ENCODE measurements around the gene PEPD. TPM values are rescaled to one million over a fixed set of nuclear protein-coding genes. Genes with fewer than 3 reads are reported as not detected.

PEPD gene
- total RNA-seq, 4 donors from 2014 or later: 92.6 to 323 (median 218) TPM

DNA sequence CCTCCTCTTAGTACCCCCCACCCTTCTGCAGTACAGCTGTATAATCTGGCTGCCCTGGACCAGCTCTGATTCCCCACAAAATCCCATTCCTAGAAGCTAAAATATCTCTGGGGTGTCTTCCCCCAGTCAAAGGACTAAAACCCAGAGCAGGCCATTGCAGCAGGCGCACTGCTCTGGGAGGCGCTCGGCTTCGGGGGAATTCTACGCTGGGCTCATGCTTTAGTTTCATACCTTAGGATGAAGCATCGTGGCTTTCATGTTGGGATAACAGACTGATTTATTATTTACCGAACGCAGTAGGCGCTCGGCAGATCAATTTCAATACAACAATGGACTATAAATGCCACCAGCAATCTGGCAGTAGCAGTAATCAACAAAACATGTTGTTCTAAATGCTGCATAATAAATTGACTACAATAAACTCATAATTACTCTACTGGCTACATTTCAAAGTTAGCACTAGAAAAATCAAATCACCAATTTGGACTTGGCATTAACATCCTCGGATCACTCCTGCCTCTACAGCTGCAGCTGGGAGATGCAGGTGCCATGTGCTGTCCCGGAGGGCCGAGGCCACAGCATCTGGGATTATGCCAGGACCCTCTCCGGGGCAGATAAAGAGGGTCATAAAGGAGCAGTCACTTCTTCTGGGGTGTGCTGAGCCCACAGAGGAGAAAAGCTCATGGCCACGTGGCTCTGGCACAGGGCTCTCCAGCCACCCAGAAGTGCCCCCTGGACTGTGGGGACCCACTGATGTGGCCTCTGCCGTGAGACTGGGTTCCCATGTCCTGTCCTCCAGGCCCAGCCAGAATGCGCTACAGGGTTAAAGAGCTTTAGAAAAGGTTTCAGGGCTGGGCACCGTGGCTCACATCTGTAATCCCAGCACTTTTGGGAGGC, 112.8 kb downstream of the PEPD start:
- no peaks in the 10 kb centered on the region for H3K27me3 ChIP-seq
- no peak overlapping the region for H3K27ac ChIP-seq
- DNase-seq: no peak
- 79 to 97% methylated on average over 5 to 18 of the region's 18 CpGs for WGBS, 2 donors (ENCODE audit: low coverage in 1 of 2)
- H3K4me3 ChIP-seq: no peak overlapping the region
- intact Hi-C loops (cut with DNase I; ENCODE audit: low total_unique reads): no loop called here
- H3K4me1 ChIP-seq: peaks cover 0 to 8% (median 2%) of the 10 kb centered on the region in 4 donors
- TF ChIP-seq, protein P1, sequence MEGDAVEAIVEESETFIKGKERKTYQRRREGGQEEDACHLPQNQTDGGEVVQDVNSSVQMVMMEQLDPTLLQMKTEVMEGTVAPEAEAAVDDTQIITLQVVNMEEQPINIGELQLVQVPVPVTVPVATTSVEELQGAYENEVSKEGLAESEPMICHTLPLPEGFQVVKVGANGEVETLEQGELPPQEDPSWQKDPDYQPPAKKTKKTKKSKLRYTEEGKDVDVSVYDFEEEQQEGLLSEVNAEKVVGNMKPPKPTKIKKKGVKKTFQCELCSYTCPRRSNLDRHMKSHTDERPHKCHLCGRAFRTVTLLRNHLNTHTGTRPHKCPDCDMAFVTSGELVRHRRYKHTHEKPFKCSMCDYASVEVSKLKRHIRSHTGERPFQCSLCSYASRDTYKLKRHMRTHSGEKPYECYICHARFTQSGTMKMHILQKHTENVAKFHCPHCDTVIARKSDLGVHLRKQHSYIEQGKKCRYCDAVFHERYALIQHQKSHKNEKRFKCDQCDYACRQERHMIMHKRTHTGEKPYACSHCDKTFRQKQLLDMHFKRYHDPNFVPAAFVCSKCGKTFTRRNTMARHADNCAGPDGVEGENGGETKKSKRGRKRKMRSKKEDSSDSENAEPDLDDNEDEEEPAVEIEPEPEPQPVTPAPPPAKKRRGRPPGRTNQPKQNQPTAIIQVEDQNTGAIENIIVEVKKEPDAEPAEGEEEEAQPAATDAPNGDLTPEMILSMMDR (IDR thresholded peaks at IDR 0.05): no peak
- TF ChIP-seq POLR2A (IDR thresholded peaks at IDR 0.05) (no peak), EP300 (IDR thresholded peaks at IDR 0.05; ENCODE audit: low read depth) (no peak), POLR2AphosphoS5 (IDR thresholded peaks at IDR 0.05) (no peak)
- no peaks in the 10 kb centered on the region for H3K9me3 ChIP-seq
- H3K36me3 ChIP-seq: no peaks in the 10 kb centered on the region
- in situ Hi-C loops (cut with MboI; ENCODE audit: low pct_ligation_motif_present in 1 of 4, low pct_unique_long_range_greater_than_20kb in 1 of 4, low sequenced_read_pairs in 3 of 4): loop anchor here (5.0 kb wide), 1 partner anchor 171 kb away; no protein-coding TSS in a partner anchor

DNA sequence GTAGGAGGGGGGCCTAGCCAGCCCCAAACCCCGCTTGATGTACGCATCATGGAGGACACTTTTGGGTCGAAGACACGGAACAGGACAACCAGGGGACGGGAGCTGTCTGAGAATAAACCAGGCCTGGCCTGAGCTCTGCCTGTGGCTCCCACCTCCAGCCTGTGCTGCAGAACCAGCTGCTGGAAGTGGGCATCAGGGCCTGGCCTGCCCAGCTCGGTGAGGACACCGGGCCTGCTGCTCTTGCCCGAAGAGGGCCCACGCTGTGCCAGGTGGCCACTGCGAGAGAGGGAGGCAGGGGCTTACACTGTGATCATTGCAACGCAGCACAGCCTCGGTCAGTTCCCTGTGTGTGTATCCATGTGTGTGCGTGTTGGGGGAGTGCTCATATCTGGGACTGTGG, 113.5 kb downstream of the PEPD start:
- Histone ChIP-seq H3K27ac (no peak overlapping the region), H3K27me3 (no peaks in the 10 kb centered on the region), H3K4me1 (peaks cover 0 to 14% (median 4%) of the 10 kb centered on the region in 4 donors), H3K36me3 (no peaks in the 10 kb centered on the region), H3K9me3 (no peaks in the 10 kb centered on the region), H3K4me3 (no peak overlapping the region)
- 91% methylated on average over 13 of the region's 13 CpGs; no CpG with 5 or more reads in 1 of the 2 donors for WGBS, 2 donors (ENCODE audit: low coverage in 1 of 2)
- TF ChIP-seq, protein P1 (IDR thresholded peaks at IDR 0.05): no peak
- TF ChIP-seq EP300 (IDR thresholded peaks at IDR 0.05; ENCODE audit: low read depth) (no peak), POLR2A (IDR thresholded peaks at IDR 0.05) (no peak), POLR2AphosphoS5 (IDR thresholded peaks at IDR 0.05) (no peak)
- in situ Hi-C loops (cut with MboI; ENCODE audit: low pct_ligation_motif_present in 1 of 4, low pct_unique_long_range_greater_than_20kb in 1 of 4, low sequenced_read_pairs in 3 of 4) (loop anchor here (5.0 kb wide), 1 partner anchor 171 kb away; no protein-coding TSS in a partner anchor), intact Hi-C loops (cut with DNase I; ENCODE audit: low total_unique reads) (no loop called here)
- DNase-seq: no peak

DNA sequence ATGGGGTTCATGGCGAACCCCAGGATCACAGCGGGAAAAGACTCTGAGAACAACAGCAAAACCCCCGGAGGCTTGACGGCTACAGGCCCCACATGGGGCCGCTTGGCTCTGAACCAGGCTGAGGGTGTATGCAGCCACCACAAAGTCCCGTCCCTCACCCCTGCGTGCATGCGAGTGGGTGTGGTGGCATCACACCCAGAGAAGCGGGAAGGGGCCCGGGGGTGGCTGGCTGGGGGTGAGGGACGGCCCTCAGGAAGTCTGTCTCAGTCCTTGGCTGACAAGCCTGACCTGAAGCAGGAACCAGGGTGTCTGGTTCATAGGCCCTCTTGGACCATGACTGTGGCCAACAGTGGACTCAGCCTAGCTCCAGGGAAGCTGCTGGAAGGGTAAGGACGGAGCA, 113.9 kb downstream of the PEPD start:
- TF ChIP-seq, protein P1 (IDR thresholded peaks at IDR 0.05): no peak
- TF ChIP-seq EP300 (IDR thresholded peaks at IDR 0.05; ENCODE audit: low read depth) (no peak), POLR2AphosphoS5 (IDR thresholded peaks at IDR 0.05) (no peak), POLR2A (IDR thresholded peaks at IDR 0.05) (no peak)
- no peaks in the 10 kb centered on the region for H3K9me3 ChIP-seq
- in situ Hi-C loops (cut with MboI; ENCODE audit: low pct_ligation_motif_present in 1 of 4, low pct_unique_long_range_greater_than_20kb in 1 of 4, low sequenced_read_pairs in 3 of 4) (loop anchor here (5.0 kb wide), 1 partner anchor 170 kb away; no protein-coding TSS in a partner anchor), intact Hi-C loops (cut with DNase I; ENCODE audit: low total_unique reads) (loop anchor here (2.0 kb wide), 1 partner anchor 169 kb away; no protein-coding TSS in a partner anchor)
- DNase-seq: no peak
- H3K4me1 ChIP-seq: peaks cover 0 to 15% (median 4%) of the 10 kb centered on the region in 4 donors
- no peaks in the 10 kb centered on the region for H3K27me3 ChIP-seq
- H3K27ac ChIP-seq: no peak overlapping the region
- H3K4me3 ChIP-seq: no peak overlapping the region
- H3K36me3 ChIP-seq: no peaks in the 10 kb centered on the region
- 81% methylated on average over 12 of the region's 12 CpGs; no CpG with 5 or more reads in 1 of the 2 donors for WGBS, 2 donors (ENCODE audit: low coverage in 1 of 2)

DNA sequence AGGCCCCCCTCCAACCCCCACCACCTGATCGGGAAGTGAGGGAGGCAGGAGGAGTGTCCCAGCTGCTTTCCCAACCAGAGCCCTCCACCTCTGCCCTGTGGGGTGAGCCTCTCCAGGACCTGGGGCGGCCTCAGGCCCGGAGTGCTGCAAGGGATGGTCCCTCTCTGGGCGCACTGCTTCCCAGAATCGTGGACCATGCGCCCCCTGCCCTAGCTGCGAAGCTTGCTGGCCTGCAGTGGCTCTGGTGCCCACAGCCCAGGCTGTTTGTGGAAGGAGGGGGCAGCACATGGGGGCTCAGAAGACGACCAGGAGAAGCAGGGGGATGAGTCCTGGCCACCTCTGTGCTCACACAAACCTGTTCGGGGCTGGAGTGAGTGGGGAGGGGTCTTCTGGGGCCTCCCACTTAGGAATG, 114.4 kb downstream of the PEPD start:
- DNase-seq: no peak
- in situ Hi-C loops (cut with MboI; ENCODE audit: low pct_ligation_motif_present in 1 of 4, low pct_unique_long_range_greater_than_20kb in 1 of 4, low sequenced_read_pairs in 3 of 4) (loop anchor here (5.0 kb wide), 1 partner anchor 170 kb away; no protein-coding TSS in a partner anchor), intact Hi-C loops (cut with DNase I; ENCODE audit: low total_unique reads) (loop anchor here (2.0 kb wide), 1 partner anchor 168 kb away; no protein-coding TSS in a partner anchor)
- no peak for TF ChIP-seq POLR2AphosphoS5 (IDR thresholded peaks at IDR 0.05)
- TF ChIP-seq, protein P1 (IDR thresholded peaks at IDR 0.05): peak in 1 of 5 experiments; percentile 3
- no peaks in the 10 kb centered on the region for H3K27me3 ChIP-seq
- 0 to 51% methylated on average over 1 to 9 of the region's 9 CpGs for WGBS, 2 donors (ENCODE audit: low coverage in 1 of 2)
- peaks cover 0 to 10% (median 4%) of the 10 kb centered on the region in 4 donors for H3K4me1 ChIP-seq
- no peaks in the 10 kb centered on the region for H3K9me3 ChIP-seq
- no peak overlapping the region for H3K27ac ChIP-seq
- no peaks in the 10 kb centered on the region for H3K36me3 ChIP-seq
- no peak overlapping the region for H3K4me3 ChIP-seq

Data from transverse colon (tissue), 4 donors.